ENCODE measurements around the gene SEMA5B. TPM values are rescaled to one million over a fixed set of nuclear protein-coding genes. Genes with fewer than 3 reads are reported as not detected.

SEMA5B gene
- total and polyA plus RNA-seq, 2 donors (not counting 3 experiments of a cell fraction or from before 2014, with no cell fraction given) = 0.07 TPM; not detected in 1

DNA sequence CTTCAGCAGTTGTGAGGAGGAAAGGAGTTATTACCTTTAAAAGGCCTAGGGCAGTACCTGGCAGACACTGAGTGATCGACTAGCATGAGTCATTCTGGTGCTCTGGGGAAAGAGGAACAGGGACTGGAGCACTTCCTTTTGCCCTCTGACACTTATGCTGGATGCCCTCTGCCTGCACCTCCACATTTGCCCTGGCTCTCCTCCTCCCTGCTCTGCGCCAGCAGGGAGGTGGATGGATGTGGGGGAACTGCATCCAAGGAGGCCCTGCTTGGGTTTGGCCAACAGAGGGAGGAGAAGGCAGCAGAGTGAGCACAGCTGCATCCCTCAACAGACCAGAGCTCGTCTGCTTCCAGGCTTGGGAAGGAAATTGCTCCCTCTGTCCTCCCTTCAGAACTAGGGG is 75.0 kb downstream of the SEMA5B start:
- POLR2A ChIA-PET = no interaction called here
- Histone ChIP-seq H3K9ac (replicated peaks; ENCODE audit: extremely low read depth, insufficient read depth, low read length) (no peak overlapping the region), H3K27ac (ENCODE audit: insufficient read depth, low read depth, low read length) (no peak overlapping the region), H3K9me3 (replicated peaks; ENCODE audit: control insufficient read depth, insufficient read depth, low read length) (no peaks in the 10 kb centered on the region), H4K20me1 (replicated peaks; ENCODE audit: control insufficient read depth, extremely low read depth, insufficient read depth, low read length) (no peaks in the 10 kb centered on the region), H3K9me1 (replicated peaks; ENCODE audit: control insufficient read depth, extremely low read depth, insufficient read depth, low read length) (no peaks in the 10 kb centered on the region), H2AFZ (ENCODE audit: low read depth, low read length) (no peak overlapping the region), H3K4me1 (ENCODE audit: control insufficient read depth, extremely low read depth, insufficient read depth, low read length) (no peaks in the 10 kb centered on the region), H3K4me3 (replicated peaks in 1 of 3; ENCODE audit: insufficient read depth in 1 of 3, low read depth in 1 of 3, low read length in 3 of 3) (no peak overlapping the region), H3K36me3 (ENCODE audit: control insufficient read depth in 2 of 2, extremely low read depth in 1 of 2, insufficient read depth in 2 of 2, low read length in 2 of 2) (no peaks in the 10 kb centered on the region), H3K27me3 (ENCODE audit: control insufficient read depth in 2 of 2, insufficient read depth in 2 of 2, low read length in 2 of 2) (no peaks in the 10 kb centered on the region), H3K79me2 (ENCODE audit: control insufficient read depth, insufficient read depth, low read length) (no peaks in the 10 kb centered on the region), H3K4me2 (ENCODE audit: insufficient read depth, low read length) (no peak overlapping the region)
- CTCF ChIA-PET = no interaction called here
- TF ChIP-seq MAX (IDR thresholded peaks at IDR 0.05; ENCODE audit: insufficient read depth, insufficient read length) (no peak), JUN (IDR thresholded peaks at IDR 0.05; ENCODE audit: borderline replicate concordance, insufficient read depth, insufficient read length, low read depth) (no peak), POLR2AphosphoS5 (IDR thresholded peaks at IDR 0.05; ENCODE audit: insufficient read depth, low read depth, low read length) (no peak)
- TF ChIP-seq, protein P1, sequence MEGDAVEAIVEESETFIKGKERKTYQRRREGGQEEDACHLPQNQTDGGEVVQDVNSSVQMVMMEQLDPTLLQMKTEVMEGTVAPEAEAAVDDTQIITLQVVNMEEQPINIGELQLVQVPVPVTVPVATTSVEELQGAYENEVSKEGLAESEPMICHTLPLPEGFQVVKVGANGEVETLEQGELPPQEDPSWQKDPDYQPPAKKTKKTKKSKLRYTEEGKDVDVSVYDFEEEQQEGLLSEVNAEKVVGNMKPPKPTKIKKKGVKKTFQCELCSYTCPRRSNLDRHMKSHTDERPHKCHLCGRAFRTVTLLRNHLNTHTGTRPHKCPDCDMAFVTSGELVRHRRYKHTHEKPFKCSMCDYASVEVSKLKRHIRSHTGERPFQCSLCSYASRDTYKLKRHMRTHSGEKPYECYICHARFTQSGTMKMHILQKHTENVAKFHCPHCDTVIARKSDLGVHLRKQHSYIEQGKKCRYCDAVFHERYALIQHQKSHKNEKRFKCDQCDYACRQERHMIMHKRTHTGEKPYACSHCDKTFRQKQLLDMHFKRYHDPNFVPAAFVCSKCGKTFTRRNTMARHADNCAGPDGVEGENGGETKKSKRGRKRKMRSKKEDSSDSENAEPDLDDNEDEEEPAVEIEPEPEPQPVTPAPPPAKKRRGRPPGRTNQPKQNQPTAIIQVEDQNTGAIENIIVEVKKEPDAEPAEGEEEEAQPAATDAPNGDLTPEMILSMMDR (IDR thresholded peaks at IDR 0.05; ENCODE audit: extremely low read depth in 1 of 2, insufficient read depth in 1 of 2, low read depth in 1 of 2, low read length in 2 of 2) = peak in 1 of 2 donors; percentile 2
- dilution Hi-C loops (cut with MboI; ENCODE audit: extremely low pct_ligation_motif_present, low sequenced_read_pairs) = no loop called here
- no TSS peak for BruUV-seq (replicated peaks)
- intact Hi-C loops (cut with micrococcal nuclease) = no loop called here
- FAIRE-seq (no peak), DNase-seq (ENCODE audit: low read depth, low spot score) (no peak)

DNA sequence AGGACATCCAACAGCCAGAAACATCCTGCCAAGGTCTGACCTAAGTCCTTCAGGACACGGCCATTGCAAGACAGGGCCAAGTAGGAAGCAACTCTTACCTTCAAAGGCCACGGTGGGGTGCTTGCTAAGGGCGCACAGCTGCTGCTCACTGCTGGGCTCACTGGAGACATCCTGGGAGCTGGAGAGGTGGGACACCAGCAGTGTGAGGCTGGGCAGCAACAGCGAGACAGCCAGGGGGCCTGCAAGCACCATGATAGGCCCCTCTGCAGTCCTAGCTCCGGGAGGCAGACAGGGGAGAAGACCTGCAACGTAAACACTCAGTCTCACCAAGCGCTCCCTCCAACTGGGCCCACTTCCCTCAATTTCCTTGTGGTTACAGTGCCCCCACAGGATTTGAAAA is 79.2 kb downstream of the SEMA5B start:
- H3K9me3 ChIP-seq (replicated peaks; ENCODE audit: control insufficient read depth, insufficient read depth, low read length) = no peaks in the 10 kb centered on the region
- intact Hi-C loops (cut with micrococcal nuclease) = loop anchor here (10.0 kb wide), 1 partner anchor 156 kb away; no protein-coding TSS in a partner anchor
- H3K79me2 ChIP-seq (ENCODE audit: control insufficient read depth, insufficient read depth, low read length) = no peaks in the 10 kb centered on the region
- H4K20me1 ChIP-seq (replicated peaks; ENCODE audit: control insufficient read depth, extremely low read depth, insufficient read depth, low read length) = no peaks in the 10 kb centered on the region
- FAIRE-seq = no peak
- H3K9ac ChIP-seq (replicated peaks; ENCODE audit: extremely low read depth, insufficient read depth, low read length) = no peak overlapping the region
- H3K4me3 ChIP-seq (replicated peaks in 1 of 3; ENCODE audit: insufficient read depth in 1 of 3, low read depth in 1 of 3, low read length in 3 of 3) = no peak overlapping the region
- ChIA-PET CTCF (interaction anchor here (1.0 to 1.3 kb wide), 2 partner anchors 9 to 46 kb away, joined by 3 to 4 read pairs; no protein-coding TSS in a partner anchor), POLR2A (no interaction called here)
- TF ChIP-seq GATA2 (IDR thresholded peaks at IDR 0.05; ENCODE audit: insufficient read depth, insufficient read length, low read depth, low read length) (no peak), MAX (IDR thresholded peaks at IDR 0.05; ENCODE audit: insufficient read depth, insufficient read length) (no peak), POLR2A (IDR thresholded peaks at IDR 0.05; ENCODE audit: low read depth, low read length) (no peak), JUN (IDR thresholded peaks at IDR 0.05; ENCODE audit: borderline replicate concordance, insufficient read depth, insufficient read length, low read depth) (no peak), FOS (IDR thresholded peaks at IDR 0.05; ENCODE audit: borderline replicate concordance, insufficient read depth, low read length) (no peak), EZH2 (IDR thresholded peaks at IDR 0.05; ENCODE audit: borderline replicate concordance, low read depth, low read length, severe bottlenecking) (no peak), POLR2AphosphoS5 (IDR thresholded peaks at IDR 0.05; ENCODE audit: insufficient read depth, low read depth, low read length) (no peak), MYC (IDR thresholded peaks at IDR 0.05; ENCODE audit: low read depth, low read length) (no peak)
- TF ChIP-seq, protein P1 (IDR thresholded peaks at IDR 0.05; ENCODE audit: extremely low read depth in 1 of 2, insufficient read depth in 1 of 2, low read depth in 1 of 2, low read length in 2 of 2) = no peak
- H3K27ac ChIP-seq (ENCODE audit: insufficient read depth, low read depth, low read length) = no peak overlapping the region
- no peak overlapping the region for H3K4me2 ChIP-seq (ENCODE audit: insufficient read depth, low read length)
- H3K36me3 ChIP-seq (ENCODE audit: control insufficient read depth in 2 of 2, extremely low read depth in 1 of 2, insufficient read depth in 2 of 2, low read length in 2 of 2) = no peaks in the 10 kb centered on the region
- no peak for DNase-seq (ENCODE audit: low read depth, low spot score)
- no peak overlapping the region for H2AFZ ChIP-seq (ENCODE audit: low read depth, low read length)
- peaks cover 2 to 4% of the 10 kb centered on the region in 2 experiments for H3K27me3 ChIP-seq (ENCODE audit: control insufficient read depth in 2 of 2, insufficient read depth in 2 of 2, low read length in 2 of 2)
- dilution Hi-C loops (cut with MboI; ENCODE audit: extremely low pct_ligation_motif_present, low sequenced_read_pairs) = no loop called here
- no peaks in the 10 kb centered on the region for H3K4me1 ChIP-seq (ENCODE audit: control insufficient read depth, extremely low read depth, insufficient read depth, low read length)
- BruUV-seq (replicated peaks) = no TSS peak
- H3K9me1 ChIP-seq (replicated peaks; ENCODE audit: control insufficient read depth, extremely low read depth, insufficient read depth, low read length) = no peaks in the 10 kb centered on the region

All from endothelial cell of umbilical vein (primary cell).